HG02840 (cell line): Measurements from ENCODE around the gene IGSF9.

Experiments used
- ATAC-seq: cut with Tn5 transposase; IDR thresholded peaks from one replicate; pipeline ENCODE4 v1.9.1; 2021; ENCODE audit warnings: mild to moderate bottlenecking, moderate library complexity, moderate number of reproducible peaks; ENCODE audit not compliant: unreplicated experiment, low FRiP score

IGSF9 gene

DNA sequence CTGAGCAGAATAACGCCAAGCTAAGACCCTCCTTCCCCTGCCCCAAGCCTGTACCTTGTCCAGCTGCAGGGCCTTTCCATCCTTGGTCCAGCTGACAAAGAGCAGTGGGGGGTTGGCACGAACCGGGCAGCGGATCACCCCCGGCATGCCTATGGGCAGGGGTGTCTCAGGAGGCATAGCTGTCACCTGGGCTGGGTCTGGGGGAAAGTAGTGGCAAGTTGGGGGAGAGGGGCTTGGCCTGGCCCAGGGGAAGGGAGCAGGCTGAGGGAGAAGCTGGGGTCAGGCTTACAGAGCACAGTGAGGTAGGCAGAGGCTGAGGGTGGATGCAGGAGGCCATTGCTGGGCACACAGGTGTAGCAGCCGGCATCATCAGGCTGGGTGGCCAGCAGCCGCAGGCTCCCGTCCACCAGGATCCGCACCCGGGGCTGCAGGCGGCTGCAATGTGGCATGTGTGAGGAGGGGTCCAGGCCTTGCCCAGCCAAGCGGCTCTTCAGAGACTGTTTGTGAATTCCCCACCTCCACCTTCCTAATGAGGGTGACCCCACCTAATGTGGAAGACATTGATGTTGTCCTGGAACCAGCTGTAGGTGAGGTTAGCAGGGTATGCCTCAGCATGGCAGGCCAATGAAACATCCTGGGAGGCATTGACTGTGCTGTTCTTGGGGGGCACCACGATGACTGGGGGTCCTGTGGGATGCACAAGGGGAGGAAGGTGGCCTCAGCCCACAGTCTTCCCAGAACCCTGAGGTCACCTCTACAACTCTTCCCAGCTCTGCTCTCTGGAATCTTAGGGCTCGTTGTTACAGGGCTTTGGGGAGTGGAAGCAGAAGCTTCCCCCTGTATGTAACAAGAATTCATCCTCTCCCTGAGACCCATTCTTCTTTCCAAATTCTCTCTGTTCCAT is 11.0 kb downstream of the IGSF9 start:
- ATAC-seq: no peak

DNA sequence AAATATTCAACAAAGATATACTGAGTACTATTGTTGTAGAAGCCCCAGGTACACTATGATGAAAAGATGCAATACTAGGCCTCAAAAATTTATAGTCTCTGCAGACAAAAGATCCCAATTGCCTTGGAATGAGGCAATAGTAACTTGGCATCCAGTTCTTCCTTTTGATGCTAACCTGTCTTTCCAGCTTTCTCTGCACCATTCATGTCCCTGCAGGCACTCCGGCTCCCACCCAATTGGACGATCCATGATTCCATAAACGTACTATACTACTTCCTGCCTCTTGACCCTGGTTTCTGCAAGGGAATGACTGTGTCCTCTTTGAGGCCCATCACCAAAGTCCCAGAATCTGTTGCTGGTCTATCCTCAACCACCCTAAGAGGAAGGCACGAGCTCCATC is 12.1 kb downstream of the IGSF9 start:
- ATAC-seq: no peak

- no peak for ATAC-seq
Measured at GRCh38 chr1:159932296-159933285, 12.8 kb downstream of the IGSF9 start.

DNA sequence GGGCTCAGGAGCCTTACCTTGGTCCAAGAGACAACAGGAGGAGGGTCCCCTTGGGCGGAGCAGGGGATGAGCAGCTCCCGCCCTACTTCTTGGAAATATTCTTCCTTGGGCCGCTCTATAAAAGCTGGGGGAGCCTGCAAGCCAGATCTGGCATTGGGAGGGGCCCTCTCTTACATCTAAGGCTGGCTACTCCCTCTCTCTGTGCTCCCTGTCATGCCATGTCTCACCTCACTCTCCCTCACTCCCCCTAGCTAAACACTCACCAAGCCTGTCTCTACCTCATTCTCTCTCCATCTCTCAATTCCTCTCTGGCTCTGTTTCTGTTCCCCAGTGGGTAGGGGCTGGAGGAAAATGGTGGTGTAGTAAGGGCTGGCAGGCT is 13.6 kb downstream of the IGSF9 start:
- no peak for ATAC-seq

- no peak for ATAC-seq
Measured at GRCh38 chr1:159931101-159931794, 14.2 kb downstream of the IGSF9 start.

DNA sequence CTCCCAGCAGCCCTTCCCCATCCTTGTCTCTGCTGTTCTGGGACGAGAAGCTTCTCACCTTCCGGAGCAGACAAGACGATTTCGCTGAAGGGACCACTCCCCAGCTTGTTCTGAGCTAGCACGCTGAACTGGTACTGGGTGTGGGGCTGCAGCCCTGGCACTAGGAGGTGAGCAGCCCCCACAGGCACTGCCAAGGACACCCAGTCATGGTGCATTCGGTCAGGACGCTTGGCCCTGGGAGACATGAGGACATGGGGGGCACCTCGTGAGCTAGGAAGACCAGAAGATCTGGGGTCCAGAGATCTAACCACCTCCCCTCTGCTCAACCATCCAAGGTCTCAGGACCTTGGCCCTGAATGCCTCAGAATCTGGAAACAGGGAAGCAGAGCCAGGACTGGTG is 14.8 kb downstream of the IGSF9 start:
- no peak for ATAC-seq

GRCh38 chr1:159930216-159930615 is 15.2 kb downstream of the IGSF9 start:
- no peak for ATAC-seq

- ATAC-seq: no peak
Measured at GRCh38 chr1:159929155-159930051, 16.0 kb downstream of the IGSF9 start.

- ATAC-seq: no peak
Measured at GRCh38 chr1:159928491-159929050, 16.8 kb downstream of the IGSF9 start.

GRCh38 chr1:159927849-159928431 is 17.5 kb downstream of the IGSF9 start:
- no peak for ATAC-seq

DNA sequence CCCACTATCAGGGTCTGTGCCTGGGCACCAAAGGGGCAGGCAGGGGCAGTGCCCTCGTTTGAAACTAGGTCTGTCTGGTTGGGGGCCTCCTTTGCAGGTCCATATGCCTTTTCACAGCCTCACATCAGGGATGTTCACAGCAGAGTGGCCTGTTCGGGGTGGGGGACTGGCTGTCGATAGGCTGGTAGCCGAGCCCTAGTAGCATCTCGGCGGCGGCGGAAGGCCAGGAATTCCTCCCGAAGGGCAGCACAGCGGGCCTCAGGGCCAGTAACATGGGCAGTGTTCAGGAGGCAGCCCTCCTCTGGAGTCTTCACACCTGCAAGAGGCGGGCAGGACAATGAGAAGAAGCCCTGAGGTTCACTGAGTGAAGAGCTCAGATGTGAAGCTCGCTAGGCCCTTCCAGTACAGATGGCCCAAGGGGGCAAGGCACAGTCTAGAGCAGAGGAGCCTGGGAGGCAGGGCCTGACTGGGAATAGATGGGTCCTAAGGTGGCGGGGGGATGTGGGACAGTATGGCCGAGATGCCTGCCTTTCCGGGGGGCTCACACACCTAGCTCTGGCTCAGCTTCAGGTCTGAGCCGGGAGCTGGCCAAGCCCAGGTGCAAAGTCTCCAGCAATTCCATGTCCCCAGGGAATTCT is 18.1 kb downstream of the IGSF9 start:
- ATAC-seq: no peak

DNA sequence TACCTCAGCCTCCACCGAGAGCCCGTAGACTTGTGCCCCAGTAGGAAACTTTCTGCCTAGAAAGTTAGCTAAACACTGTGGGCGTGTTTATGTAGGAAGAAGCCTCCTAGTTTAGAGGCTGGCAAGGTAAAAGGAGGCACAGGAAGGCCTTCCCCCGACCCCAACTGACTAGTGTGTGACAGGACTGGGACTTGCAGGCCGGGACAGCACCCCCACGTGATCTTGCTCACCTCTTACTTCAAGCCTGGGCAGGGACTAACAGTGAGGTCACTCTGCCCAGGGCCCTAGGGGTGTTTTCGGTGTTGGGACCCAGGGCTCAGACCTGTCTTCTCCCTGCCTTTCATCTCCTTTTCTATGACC is 19.7 kb downstream of the IGSF9 start:
- no peak for ATAC-seq

DNA sequence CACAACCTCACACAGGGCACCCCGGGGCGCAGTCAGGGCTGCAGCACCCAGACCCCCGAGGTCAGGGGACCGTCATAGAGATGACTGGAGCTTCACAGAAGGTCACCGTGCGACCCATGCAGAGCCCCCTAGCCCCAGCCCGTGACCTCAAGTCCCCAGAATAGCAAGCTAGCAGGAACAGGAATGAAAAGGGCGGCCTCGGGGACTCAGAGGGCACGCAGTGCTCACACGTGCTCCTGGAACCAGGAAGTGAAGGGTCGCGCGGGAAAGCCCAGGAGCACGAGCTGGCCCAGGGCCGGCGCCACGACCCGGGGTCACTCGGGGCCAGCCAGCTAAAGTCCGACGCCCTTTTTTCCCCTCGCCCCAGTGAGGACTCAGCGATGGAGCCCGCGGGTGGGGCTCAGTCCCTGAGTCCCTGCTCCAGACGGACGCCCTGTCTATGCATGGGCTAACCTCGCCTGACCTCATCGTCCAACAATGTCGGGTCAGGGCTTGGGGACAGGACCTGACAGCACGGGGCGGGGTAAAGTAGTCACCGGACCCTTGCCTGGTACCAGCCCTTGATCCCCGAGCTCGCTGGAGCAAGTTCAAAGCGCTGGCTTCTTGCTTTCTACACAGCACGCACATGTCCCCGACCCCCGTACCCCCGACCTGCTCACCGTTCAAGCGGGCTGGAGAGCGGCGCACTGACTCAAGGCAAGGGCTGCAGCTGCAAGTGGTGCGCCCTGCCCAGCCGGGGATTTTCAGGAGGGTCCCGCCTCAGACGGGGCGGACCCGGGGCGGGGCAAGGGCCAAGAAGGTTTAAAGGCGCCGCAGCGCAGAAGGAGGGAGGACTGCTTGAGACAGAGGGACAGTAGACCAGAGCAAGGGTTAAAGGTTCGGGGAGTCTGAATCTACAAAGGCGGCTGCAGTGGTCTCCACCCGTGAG is 20.4 kb downstream of the IGSF9 start, which contains the start of gene TAGLN2:
TSS of gene TAGLN2 (minus strand) at position 717 of the 928 bp plus-strand sequence. CDS start 4,998 bp downstream, outside the sequence.
- peak; percentile 48 for ATAC-seq

GRCh38 chr1:159924025-159924790 is 21.2 kb downstream of the IGSF9 start:
- no peak for ATAC-seq

- peak; percentile 28 for ATAC-seq
Measured at GRCh38 chr1:159923203-159924024, 22.0 kb downstream of the IGSF9 start.
